K562 (cell line): Measurements from ENCODE around the gene MOB3B. TPM values are rescaled to one million over a fixed set of nuclear protein-coding genes. Genes with fewer than 3 reads are reported as not detected.

ENCODE experiments used
- ATAC-seq: fragments of 200-7000 bp; cut with Tn5 transposase; 3 replicates; pipeline ENCODE4 v1.9.1; 2020; ENCODE audit warnings: moderate library complexity
- BruUV-seq: library from RNA; stranded (reverse); fragments of 400-500 nt; replicated peaks from 2 replicates; lab custom pipeline; 2021; lab: Mats Ljungman, UMichigan
- CTCF ChIA-PET: fragments of 300-600 bp; formaldehyde crosslinking; extraction: SDS; loops from one replicate; lab custom pipeline; 2021; ENCODE audit warnings: low intra/inter-chr PET ratio; lab: Yijun Ruan, JAX
- POLR2A ChIA-PET: fragments of 300-600, 350-650 bp; sonication (Branson Sonifier 250); formaldehyde crosslinking; extraction: SDS; loops from one replicate; lab custom pipeline; 2021; ENCODE audit warnings: antibody characterized with exemption, inconsistent platforms; lab: Yijun Ruan, JAX
- DNase-seq, 4 experiments: peaks; one replicate each; pipeline versions ENCODE4 v3.0.0 to v3.0.0-alpha.2; 2011 to 2018; ENCODE audit warnings: low spot score in 3 of 4, mixed read lengths in 3 of 4; ENCODE audit errors: extremely low read depth in 1 of 4
- FAIRE-seq: peaks from 2 replicates; lab custom pipeline; 2011; peaks lifted over from hg19 to GRCh38; lab: Jason Lieb, UNC
- H2AFZ ChIP-seq: 2 replicates; pipeline ENCODE4 v1.6.0; 2011; ENCODE audit warnings: low read depth, low read length, control low read depth, inconsistent platforms
- H3K27ac ChIP-seq: fragments of 200-600 bp; 3 replicates; pipeline ENCODE4 v1.8.0; 2011; ENCODE audit warnings: low read depth, mild to moderate bottlenecking, control low read depth, inconsistent platforms, low read length, moderate library complexity, mixed read lengths; ENCODE audit errors: extremely low read depth
- H3K27me3 ChIP-seq, 2 experiments: fragments of 300-600 bp in 1 of 2; 2 replicates in 1 of 2; 3 replicates in 1 of 2; pipeline versions ENCODE4 v1.6.0 to v1.8.0; 2011; ENCODE audit warnings: inconsistent platforms in 2 of 2, low read length in 2 of 2, mild to moderate bottlenecking in 1 of 2, mixed read lengths in 1 of 2, moderate library complexity in 1 of 2; ENCODE audit not compliant: control insufficient read depth in 2 of 2, insufficient read depth in 2 of 2
- H3K36me3 ChIP-seq: fragments of 300-600 bp; 3 replicates; pipeline ENCODE4 v1.8.0; 2011; ENCODE audit warnings: mild to moderate bottlenecking, low read length, inconsistent platforms; ENCODE audit not compliant: control insufficient read depth, insufficient read depth
- H3K4me1 ChIP-seq, 2 experiments: fragments of 200-600 bp in 1 of 2; replicated peaks in 1 of 2; 2 replicates in 1 of 2; 3 replicates in 1 of 2; pipeline versions ENCODE4 v1.5.1 to v1.8.0; 2011; ENCODE audit warnings: inconsistent platforms in 2 of 2, low read length in 2 of 2, mild to moderate bottlenecking in 1 of 2, mixed read lengths in 1 of 2, moderate library complexity in 1 of 2; ENCODE audit not compliant: control insufficient read depth in 2 of 2, insufficient read depth in 2 of 2
- H3K4me2 ChIP-seq: 2 replicates; pipeline ENCODE4 v1.6.1; 2011; ENCODE audit warnings: low read length, control low read depth, inconsistent platforms, mixed read lengths; ENCODE audit not compliant: insufficient read depth
- H3K4me3 ChIP-seq: fragments of 200-600 bp; sonication (generic), shearing (Covaris generic); 2 replicates; pipeline ENCODE4 v1.5.1; 2016; ENCODE audit warnings: control low read depth, inconsistent platforms
- H3K79me2 ChIP-seq: fragments of 200-600 bp; 3 replicates; pipeline ENCODE4 v1.8.0; 2011; ENCODE audit warnings: low read length, inconsistent platforms; ENCODE audit not compliant: control insufficient read depth, insufficient read depth
- H3K9ac ChIP-seq, 2 experiments: 2 replicates each; pipeline versions ENCODE4 v1.6.0 to v1.6.1; 2011; ENCODE audit warnings: low read depth in 2 of 2, low read length in 2 of 2, control low read depth in 1 of 2, inconsistent platforms in 1 of 2, mild to moderate bottlenecking in 1 of 2, mixed read lengths in 1 of 2; ENCODE audit not compliant: insufficient read depth in 1 of 2
- H3K9me1 ChIP-seq: one replicate; pipeline ENCODE4 v1.6.0; 2011; ENCODE audit warnings: inconsistent platforms, mild to moderate bottlenecking, low read length, moderate library complexity; ENCODE audit not compliant: control insufficient read depth, insufficient read depth
- H3K9me3 ChIP-seq: replicated peaks from 2 replicates; pipeline ENCODE4 v1.5.1; 2011; ENCODE audit warnings: low read depth, low read length, inconsistent platforms; ENCODE audit not compliant: control insufficient read depth, insufficient read depth
- H4K20me1 ChIP-seq: replicated peaks from 2 replicates; pipeline ENCODE4 v1.6.1; 2011; ENCODE audit warnings: low read length, inconsistent platforms, mixed read lengths; ENCODE audit not compliant: control insufficient read depth, insufficient read depth
- DMBX1 ChIP-seq: fragments of 250-450 bp; sonication (Bioruptor Pico); IDR thresholded peaks from 2 replicates; pipeline ENCODE4 v1.8.0; 2022; ENCODE audit warnings: inconsistent platforms, mild to moderate bottlenecking, moderate library complexity, borderline replicate concordance
- DPF2 ChIP-seq: fragments of 450-650 bp; IDR thresholded peaks from 2 replicates; pipeline ENCODE4 v1.6.1; 2016
- NELFE ChIP-seq: IDR thresholded peaks from 2 replicates; pipeline ENCODE4 v1.6.1; 2011; ENCODE audit warnings: mild to moderate bottlenecking; ENCODE audit not compliant: insufficient read depth, insufficient read length
- NFRKB ChIP-seq: fragments of 450-650 bp; IDR thresholded peaks from 2 replicates; pipeline ENCODE4 v1.6.1; 2016; ENCODE audit warnings: low read depth
- PHTF2 ChIP-seq: fragments of 250-450 bp; sonication (Bioruptor Pico); IDR thresholded peaks from 2 replicates; pipeline ENCODE4 v1.5.0; 2021; ENCODE audit warnings: mild to moderate bottlenecking
- RCOR1 ChIP-seq, 2 experiments: IDR thresholded peaks; 2 replicates each; pipeline ENCODE4 v1.6.1; 2012; ENCODE audit warnings: low read depth in 2 of 2, low read length in 2 of 2, borderline replicate concordance in 1 of 2, improper control_type of control experiment in 1 of 2
- WGBS: fragments of 100-300 bp; shearing (Covaris generic); methylation state at CpG from one replicate; pipeline ENCODE4 v1.1.6; 2016; ENCODE audit warnings: low coverage, mixed read lengths; ENCODE audit not compliant: insufficient coverage; ENCODE audit errors: missing lambda C conversion rate; 5-methylcytosine and 5-hydroxymethylcytosine counted together
- in situ Hi-C: fragments of 300-500 bp; cut with MboI; formaldehyde crosslinking; loops from 4 replicates; pipeline ENCODE4 v1.15.0; 2018; ENCODE audit warnings: inconsistent platforms, mixed read lengths
- intact Hi-C: fragments of 100-400 bp; cut with micrococcal nuclease; formaldehyde crosslinking; loops from 2 replicates; pipeline ENCODE4 v1.14.2; 2022
- polyA plus RNA-seq, 8 experiments: library from polyadenylated mRNA; depleted of rRNA in 4 of 8; stranded (reverse) in 5 of 8; unstranded in 3 of 8; fragments of >200 nt; fragmentation: Nextera tagmentation in 2 of 8; fragmentation: Illumina TruSeq in 1 of 8; extraction: Ambion mirVana in 2 of 8; extraction: Trizol in 1 of 8; gene quantifications; 2 replicates each; pipeline versions ENCODE4 v1.2.1 to v1.2.3, GENCODE V29; 2011 to 2014; ENCODE audit warnings: inconsistent platforms in 1 of 8, missing spikeins in 1 of 8
- total RNA-seq, 7 experiments: library from RNA; depleted of rRNA in 6 of 7; stranded (reverse); fragments of >200 nt in 6 of 7; fragmentation: Illumina TruSeq in 2 of 7; extraction: Trizol in 2 of 7; gene quantifications; 2 replicates each; pipeline versions ENCODE4 v1.2.1 to v1.2.3, GENCODE V29; 2011 to 2021; ENCODE audit warnings: low replicate concordance in 1 of 7
- TF ChIP-seq, protein P1 (sequence below): sonication (generic); formaldehyde crosslinking; IDR thresholded peaks from 2 replicates; pipeline ENCODE4 v1.9.0; 2022; ENCODE audit warnings: mild to moderate bottlenecking, missing genetic modification reagents

MOB3B gene
- total and polyA plus RNA-seq, 9 of the 15 experiments (the other 6 are each of a cell fraction or from before 2014, with no cell fraction given) = 3.6 to 12.8 (median 7.2) TPM

DNA sequence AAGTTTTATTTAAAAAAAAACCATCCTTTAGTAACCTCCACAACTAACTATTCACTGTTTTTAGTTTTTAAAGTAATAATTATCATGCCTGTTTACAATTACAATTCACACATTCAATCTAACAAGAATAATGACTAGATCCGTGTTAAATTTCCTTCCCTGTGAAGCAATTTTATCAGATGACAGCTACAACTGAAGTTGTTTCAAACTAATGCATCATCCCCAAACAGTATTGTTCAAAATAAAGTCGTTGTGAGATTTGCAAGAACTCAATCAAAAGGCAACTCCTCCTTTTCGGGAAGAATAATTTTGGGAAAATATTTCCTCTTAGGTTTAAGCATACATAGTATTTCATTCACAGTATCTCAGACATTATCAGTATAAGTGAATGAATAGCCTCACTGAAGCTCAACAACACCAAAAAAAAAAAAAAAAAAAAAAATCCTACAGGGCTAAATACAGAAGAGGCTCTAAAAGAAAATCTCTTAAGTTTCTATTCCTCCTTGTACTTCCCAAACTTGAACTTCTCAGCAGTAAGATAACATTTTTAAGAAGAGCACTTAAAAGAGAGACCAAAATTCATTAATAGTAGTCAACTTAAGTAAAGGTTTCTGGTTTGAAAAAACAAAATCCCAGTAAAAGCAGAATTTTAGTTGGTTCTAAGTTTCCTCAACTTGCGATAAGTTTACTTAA lies 34.3 kb upstream of the MOB3B start:
- no peak overlapping the region for H3K4me3 ChIP-seq
- no peaks in the 10 kb centered on the region for H3K9me1 ChIP-seq
- no peaks in the 10 kb centered on the region for H3K4me1 ChIP-seq
- H3K4me2 ChIP-seq = no peak overlapping the region
- BruUV-seq = no TSS peak
- no peak for FAIRE-seq
- H3K9me3 ChIP-seq = no peaks in the 10 kb centered on the region
- H3K9ac ChIP-seq = no peak overlapping the region
- 14% methylated on average over 1 of the region's 4 CpGs for whole genome bisulfite sequencing
- no peaks in the 10 kb centered on the region for H4K20me1 ChIP-seq
- no peaks in the 10 kb centered on the region for H3K79me2 ChIP-seq
- in situ Hi-C loops = no loop called here
- intact Hi-C loops = no loop called here
- H3K27me3 ChIP-seq = no peaks in the 10 kb centered on the region
- no peak overlapping the region for H2AFZ ChIP-seq
- no peak for DNase-seq
- no peak for TF ChIP-seq PHTF2 (CRISPR knock-in tag)
- no peak for TF ChIP-seq DPF2
- no peak for TF ChIP-seq NFRKB
- TF ChIP-seq, protein P1, sequence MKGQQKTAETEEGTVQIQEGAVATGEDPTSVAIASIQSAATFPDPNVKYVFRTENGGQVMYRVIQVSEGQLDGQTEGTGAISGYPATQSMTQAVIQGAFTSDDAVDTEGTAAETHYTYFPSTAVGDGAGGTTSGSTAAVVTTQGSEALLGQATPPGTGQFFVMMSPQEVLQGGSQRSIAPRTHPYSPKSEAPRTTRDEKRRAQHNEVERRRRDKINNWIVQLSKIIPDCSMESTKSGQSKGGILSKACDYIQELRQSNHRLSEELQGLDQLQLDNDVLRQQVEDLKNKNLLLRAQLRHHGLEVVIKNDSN (CRISPR knock-in tag) = no peak
- TF ChIP-seq RCOR1 (IDR thresholded peaks at IDR 0.05; ENCODE audit: borderline replicate concordance in 1 of 2, low read depth in 2 of 2, low read length in 2 of 2) = no peak
- no peak for TF ChIP-seq NELFE
- no peak for TF ChIP-seq DMBX1 (CRISPR knock-in tag)
- no peak overlapping the region for H3K27ac ChIP-seq
- H3K36me3 ChIP-seq = 0 out of 3 replicates have a peak, but pooled peaks cover 2% of the 10 kb centered on the region
- CTCF ChIA-PET = no interaction called here
- POLR2A ChIA-PET = interaction anchor here (0.6 kb wide), 1 partner anchor 21 kb away, joined by 3 read pairs; no protein-coding TSS in a partner anchor
- no peak for ATAC-seq
